GM12878 (cell line): ENCODE results near the gene C1GALT1. TPM values are rescaled to one million over a fixed set of nuclear protein-coding genes. Genes with fewer than 3 reads are reported as not detected.
"Not testable (repeated sequence)": the region's sequence is repeated elsewhere in the genome, so short reads cannot be mapped to it uniquely, and the experiment has no call there.

Experiments
- ATAC-seq: fragments of 200-7000 bp; cut with Tn5 transposase; 3 replicates; pipeline ENCODE4 v1.9.1; 2020; ENCODE audit warnings: mild to moderate bottlenecking, moderate library complexity
- BruUV-seq: library from RNA; stranded (reverse); fragments of 400-500 nt; replicated peaks from 2 replicates; lab custom pipeline; 2021; lab: Mats Ljungman, UMichigan
- CTCF ChIA-PET: fragments of 300-600 bp; sonication (Branson Sonifier 250); formaldehyde crosslinking; extraction: SDS; loops from one replicate; lab custom pipeline; 2021; ENCODE audit warnings: inconsistent platforms; lab: Yijun Ruan, JAX
- POLR2A ChIA-PET: fragments of 350-600 bp; formaldehyde crosslinking; extraction: SDS; loops from one replicate; lab custom pipeline; 2021; ENCODE audit warnings: inconsistent platforms; lab: Charles Lee
- RAD21 ChIA-PET: fragments of 300-600 bp; sonication (Branson Sonifier 250); formaldehyde crosslinking; loops from one replicate; lab custom pipeline; 2023; ENCODE audit warnings: antibody characterized with exemption; ENCODE audit not compliant: unreplicated experiment; lab: Charles Lee
- SMC1A ChIA-PET: fragments of 300-600 bp; sonication (Branson Sonifier 250); formaldehyde crosslinking; loops from one replicate; lab custom pipeline; 2023; ENCODE audit not compliant: unreplicated experiment, uncharacterized antibody; lab: Charles Lee
- DNase-seq: peaks from one replicate; pipeline ENCODE4 v3.0.0-alpha.2; 2011; ENCODE audit warnings: low read depth, low spot score
- FAIRE-seq: peaks from 3 replicates; lab custom pipeline; 2011; peaks lifted over from hg19 to GRCh38; lab: Jason Lieb, UNC
- H2AFZ ChIP-seq: 2 replicates; pipeline ENCODE4 v1.6.0; 2011; ENCODE audit warnings: low read depth, low read length, control low read depth; ENCODE audit not compliant: control insufficient read depth
- H3K27ac ChIP-seq: 2 replicates; pipeline ENCODE4 v1.5.1; 2011; ENCODE audit warnings: control low read depth; ENCODE audit not compliant: control insufficient read depth, insufficient read depth
- H3K27me3 ChIP-seq, 2 experiments: replicated peaks in 1 of 2; 2 replicates each; pipeline versions ENCODE4 v1.6.0 to v1.6.1; 2011; ENCODE audit warnings: low read length in 1 of 2; ENCODE audit not compliant: control insufficient read depth in 2 of 2, insufficient read depth in 2 of 2
- H3K36me3 ChIP-seq, 2 experiments: 2 replicates each; pipeline ENCODE4 v1.5.1; 2011; ENCODE audit warnings: low read length in 1 of 2; ENCODE audit not compliant: control insufficient read depth in 2 of 2, insufficient read depth in 2 of 2
- H3K4me1 ChIP-seq: 2 replicates; pipeline ENCODE4 v1.6.1; 2011; ENCODE audit warnings: mild to moderate bottlenecking, low read length, moderate library complexity, mixed read lengths; ENCODE audit not compliant: control insufficient read depth, insufficient read depth
- H3K4me2 ChIP-seq: 2 replicates; pipeline ENCODE4 v1.6.0; 2011; ENCODE audit warnings: control low read depth; ENCODE audit not compliant: control insufficient read depth, insufficient read depth
- H3K4me3 ChIP-seq: fragments of 200-600 bp; sonication (generic); 2 replicates; pipeline ENCODE4 v1.5.1; 2016
- H3K79me2 ChIP-seq: 2 replicates; pipeline ENCODE4 v1.6.0; 2011; ENCODE audit warnings: low read length; ENCODE audit not compliant: control insufficient read depth, insufficient read depth
- H3K9ac ChIP-seq: 2 replicates; pipeline ENCODE4 v1.8.0; 2011; ENCODE audit warnings: low read length, control low read depth, mixed read lengths; ENCODE audit not compliant: control insufficient read depth, insufficient read depth
- H3K9me3 ChIP-seq: replicated peaks from 3 replicates; pipeline ENCODE4 v1.5.1; 2011; ENCODE audit warnings: mild to moderate bottlenecking, low read length; ENCODE audit not compliant: control insufficient read depth, insufficient read depth
- H4K20me1 ChIP-seq: 2 replicates; pipeline ENCODE4 v1.6.0; 2011; ENCODE audit not compliant: control insufficient read depth, insufficient read depth
- BCLAF1 ChIP-seq: fragments of 450-650 bp; IDR thresholded peaks from 2 replicates; pipeline ENCODE4 v1.6.1; 2017; ENCODE audit warnings: antibody characterized with exemption, mild to moderate bottlenecking, moderate library complexity
- BRCA1 ChIP-seq: IDR thresholded peaks from 2 replicates; pipeline ENCODE4 v1.6.1; 2011; ENCODE audit warnings: low read depth, low read length, improper control_type of control experiment
- CEBPZ ChIP-seq: fragments of 150-350 bp; IDR thresholded peaks from 2 replicates; pipeline ENCODE4 v1.6.1; 2016; ENCODE audit warnings: low read depth, low read length
- CHD2 ChIP-seq: IDR thresholded peaks from 2 replicates; pipeline ENCODE4 v1.6.1; 2011; ENCODE audit warnings: low read depth, low read length, improper control_type of control experiment, borderline replicate concordance
- HDAC2 ChIP-seq: fragments of 200-600 bp; sonication (generic); IDR thresholded peaks from 2 replicates; pipeline ENCODE4 v1.6.1; 2017
- KDM1A ChIP-seq: fragments of 200-600 bp; sonication (generic); IDR thresholded peaks from 2 replicates; pipeline ENCODE4 v1.6.1; 2016; ENCODE audit warnings: borderline replicate concordance
- MYC ChIP-seq: IDR thresholded peaks from 2 replicates; pipeline ENCODE4 v1.6.1; 2011; ENCODE audit warnings: mild to moderate bottlenecking, low read length, moderate library complexity, inconsistent platforms; ENCODE audit not compliant: insufficient read depth, insufficient replicate concordance, insufficient read length, severe bottlenecking
- RAD21 ChIP-seq: IDR thresholded peaks from 2 replicates; pipeline ENCODE4 v1.6.1; 2011; ENCODE audit warnings: mild to moderate bottlenecking, low read depth, low read length, moderate library complexity; ENCODE audit not compliant: insufficient read depth
- SMARCA5 ChIP-seq: fragments of 450-650 bp; IDR thresholded peaks from 2 replicates; pipeline ENCODE4 v1.6.1; 2017; ENCODE audit warnings: mild to moderate bottlenecking
- TAF1 ChIP-seq: IDR thresholded peaks from 2 replicates; pipeline ENCODE4 v1.6.1; 2011; ENCODE audit warnings: mild to moderate bottlenecking, low read depth, low read length, borderline replicate concordance
- ZSCAN29 ChIP-seq: fragments of 450-650 bp; IDR thresholded peaks from 2 replicates; pipeline ENCODE4 v1.6.1; 2017; ENCODE audit warnings: mild to moderate bottlenecking, moderate library complexity
- WGBS: methylation state at CpG from one replicate; pipeline ENCODE4 v1.1.6; 2016; ENCODE audit warnings: low lambda C conversion rate; ENCODE audit not compliant: insufficient replicate concordance, insufficient coverage; ENCODE audit errors: missing lambda C conversion rate; 5-methylcytosine and 5-hydroxymethylcytosine counted together
- in situ Hi-C: fragments of 300-500 bp; cut with MboI; formaldehyde crosslinking; loops from 9 replicates; pipeline ENCODE4 v1.14.3; 2018; ENCODE audit warnings: mixed read lengths
- intact Hi-C: fragments of 100-400 bp; cut with micrococcal nuclease; formaldehyde crosslinking; loops from one replicate; pipeline ENCODE4 v1.14.2; 2022; ENCODE audit not compliant: unreplicated experiment
- polyA plus RNA-seq, 11 experiments: library from polyadenylated mRNA; depleted of rRNA in 4 of 11; unstranded in 6 of 11; stranded (reverse) in 5 of 11; fragments of >200 nt; fragmentation: Nextera tagmentation in 4 of 11; fragmentation: Illumina TruSeq in 1 of 11; extraction: Ambion mirVana in 4 of 11; extraction: Trizol in 1 of 11; gene quantifications; 1 replicate in 1 of 11; 2 replicates in 10 of 11; pipeline versions ENCODE4 v1.2.1 to v1.2.3, GENCODE V29; 2011 to 2016; ENCODE audit warnings: inconsistent platforms in 2 of 11, missing spikeins in 2 of 11, low read depth in 1 of 11
- total RNA-seq, 4 experiments: library from RNA; depleted of rRNA in 3 of 4; stranded (reverse); fragments of >200 nt in 3 of 4; fragmentation: Illumina TruSeq in 1 of 4; extraction: Trizol in 1 of 4; gene quantifications; 2 replicates each; pipeline versions ENCODE4 v1.2.1 to v1.2.3, GENCODE V29; 2013 to 2021

C1GALT1 gene
- total and polyA plus RNA-seq, 10 of the 15 experiments (the other 5 are each of a cell fraction or from before 2014, with no cell fraction given), result 1.6 to 25.0 (median 8.5) TPM

- no peak overlapping the region for H3K4me2 ChIP-seq
- FAIRE-seq (no peak), ATAC-seq (no peak), DNase-seq (no peak)
- POLR2A ChIA-PET, result no interaction called here
- RAD21 ChIA-PET, result no interaction called here
- CTCF ChIA-PET, result no interaction called here
- H3K4me3 ChIP-seq, result no peak overlapping the region
- H2AFZ ChIP-seq, result no peak overlapping the region
- no peaks in the 10 kb centered on the region for H4K20me1 ChIP-seq
- no peaks in the 10 kb centered on the region for H3K27me3 ChIP-seq
- WGBS, result 98% methylated on average over 11 of the region's 11 CpGs
- in situ Hi-C loops (no loop called here), intact Hi-C loops (no loop called here)
- no peak overlapping the region for H3K9ac ChIP-seq
- H3K9me3 ChIP-seq, result no peaks in the 10 kb centered on the region; the same call in 2 of the 3 replicates
- no peaks in the 10 kb centered on the region for H3K79me2 ChIP-seq
- H3K4me1 ChIP-seq, result no peaks in the 10 kb centered on the region
- SMC1A ChIA-PET, result no interaction called here
- BruUV-seq, result no TSS peak
- TF ChIP-seq KDM1A (no peak), BRCA1 (no peak), RAD21 (no peak), TAF1 (no peak), SMARCA5 (no peak), CEBPZ (no peak), ZSCAN29 (no peak), HDAC2 (no peak), MYC (no peak), CHD2 (no peak), BCLAF1 (no peak)
- H3K36me3 ChIP-seq, result no peaks in the 10 kb centered on the region
- H3K27ac ChIP-seq, result no peak overlapping the region
Measured at GRCh38 chr7:7152315-7152714, 30.0 kb upstream of the C1GALT1 start.

- CTCF ChIA-PET, result interaction anchor here (0.9 kb wide), 1 partner anchor 51 kb away, joined by 3 read pairs; no protein-coding TSS in a partner anchor
- RAD21 ChIA-PET, H3K9ac ChIP-seq, BruUV-seq, DNase-seq, H2AFZ ChIP-seq, H4K20me1 ChIP-seq, H3K9me3 ChIP-seq, H3K79me2 ChIP-seq, intact Hi-C loops, H3K4me1 ChIP-seq, POLR2A ChIA-PET, H3K4me2 ChIP-seq, H3K4me3 ChIP-seq, H3K36me3 ChIP-seq, H3K27ac ChIP-seq, ATAC-seq, in situ Hi-C loops, H3K27me3 ChIP-seq, SMC1A ChIA-PET, FAIRE-seq: not testable (repeated sequence)
- WGBS, result 94% methylated on average over 1 of the region's 1 CpG
Measured at GRCh38 chr7:7154355-7154754, 28.0 kb upstream of the C1GALT1 start.
